Posterior vena cava (tissue), 2 donors: ENCODE results near the gene SPC24. TPM values are rescaled to one million over a fixed set of nuclear protein-coding genes. Genes with fewer than 3 reads are reported as not detected.
"Not testable (repeated sequence)": the region's sequence is repeated elsewhere in the genome, so short reads cannot be mapped to it uniquely, and the experiment has no call there.

Experiments used
- DNase-seq: peaks from one replicate; pipeline ENCODE4 v3.0.0-alpha.2; 2020; ENCODE audit warnings: low spot score
- intact Hi-C, 2 donors: fragments of 100-400 bp; cut with DNase I; formaldehyde crosslinking; loops; one replicate each; pipeline versions ENCODE4 v1.14.1 to v1.14.2; 2022 to 2023
- total RNA-seq, 2 donors: library from RNA; stranded (reverse); fragmentation: NEBNext Ultra II Directional; extraction: Animal tissue kit (Norgen Biotek cat#: 25700); gene quantifications; one replicate each; pipeline ENCODE4 v1.2.1, GENCODE V29; 2021
- donor health status: DM: yes; HTN: yes; CAD: no.
- donor health status: DM: yes; HTN: yes; CAD: no.

Gene SPC24
- total RNA-seq, 2 donors from 2014 or later: 0.81 to 2.2 TPM

DNA sequence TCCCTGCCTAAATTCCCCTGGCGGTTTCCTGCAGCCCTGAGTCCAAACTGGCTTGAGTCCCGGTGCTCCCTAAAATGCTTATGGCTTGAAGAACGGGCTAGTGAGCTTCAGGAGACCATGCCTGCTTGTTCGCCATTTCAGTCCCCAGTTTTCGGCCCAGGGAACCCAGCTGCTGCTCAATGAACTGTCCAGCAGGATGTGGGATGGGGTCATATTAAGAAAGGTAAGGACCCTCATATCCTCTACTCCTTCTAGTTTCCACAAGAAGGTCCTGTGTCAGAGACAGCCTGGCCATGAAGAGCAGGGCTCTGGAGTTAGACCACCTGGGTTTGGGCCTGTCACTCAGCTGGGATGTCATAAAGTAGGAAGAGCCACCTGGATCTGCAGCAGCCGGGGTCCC is 17.0 kb upstream of the SPC24 start:
- intact Hi-C loops: loop anchor here in 1 of 2 donors (5.0 kb wide), 1 partner anchor 1330 kb away; no protein-coding TSS in a partner anchor

GRCh38 chr19:11171144-11171543 is 15.6 kb upstream of the SPC24 start:
- intact Hi-C loops: loop anchor here in 1 of 2 donors (5.0 kb wide), 1 partner anchor 1331 kb away; no protein-coding TSS in a partner anchor
- no peak for DNase-seq

More for the DNA sequence above, 17.0 kb upstream of the SPC24 start:
- no peak for DNase-seq

- intact Hi-C loops: loop anchor here in 1 of 2 donors (5.0 kb wide), 1 partner anchor 1332 kb away; no protein-coding TSS in a partner anchor
- no peak for DNase-seq
Measured at GRCh38 chr19:11169896-11170678, 14.5 kb upstream of the SPC24 start.

GRCh38 chr19:11168568-11168967 is 13.0 kb upstream of the SPC24 start:
- DNase-seq: no peak
- intact Hi-C loops: no loop called here

DNA sequence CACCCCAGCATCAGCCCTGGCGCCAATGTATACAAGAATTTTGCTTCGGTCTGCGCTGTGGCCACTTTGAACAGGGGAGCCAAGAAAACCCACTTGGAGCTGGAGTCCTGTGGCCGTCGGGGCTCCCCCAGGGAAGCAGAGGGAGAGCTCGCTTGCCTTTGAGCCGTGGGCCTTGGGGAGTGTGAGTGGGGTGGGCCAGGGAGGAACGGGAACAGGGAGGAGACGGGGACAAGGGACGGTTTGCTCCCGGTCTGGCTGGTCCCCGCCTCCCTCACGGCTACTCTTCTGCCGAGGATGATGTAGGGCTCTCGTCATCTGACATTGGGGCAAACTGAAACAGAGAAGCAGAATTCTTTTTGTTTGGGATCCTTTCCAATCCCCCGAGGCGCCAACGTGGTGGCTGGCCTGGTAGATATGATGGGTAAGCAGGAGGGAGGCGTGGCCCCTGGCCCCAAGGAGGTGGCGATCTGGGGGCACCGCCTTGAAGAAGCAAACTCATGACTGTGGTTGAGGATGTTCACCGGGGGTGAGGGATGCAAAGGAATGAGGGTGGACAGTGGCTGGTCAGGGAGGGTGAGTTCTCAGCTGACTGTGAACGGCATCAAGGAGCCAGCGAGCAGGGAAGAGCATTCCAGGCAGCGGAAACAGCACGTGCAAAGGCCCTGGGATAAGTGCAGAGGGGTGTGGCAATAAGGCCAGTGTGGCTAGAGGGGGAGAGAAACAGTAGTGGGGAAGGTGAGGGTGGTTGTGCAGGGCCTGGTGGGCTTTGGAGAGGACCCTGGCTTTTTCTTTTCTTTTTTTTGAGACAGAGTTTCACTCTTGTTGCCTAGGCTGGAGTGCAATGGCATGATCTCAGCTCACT is 10.9 kb upstream of the SPC24 start:
- DNase-seq: peak; percentile 88
- intact Hi-C loops: no loop called here

GRCh38 chr19:11165486-11166030 is 10.0 kb upstream of the SPC24 start:
- intact Hi-C loops: no loop called here
- DNase-seq: no peak

DNA sequence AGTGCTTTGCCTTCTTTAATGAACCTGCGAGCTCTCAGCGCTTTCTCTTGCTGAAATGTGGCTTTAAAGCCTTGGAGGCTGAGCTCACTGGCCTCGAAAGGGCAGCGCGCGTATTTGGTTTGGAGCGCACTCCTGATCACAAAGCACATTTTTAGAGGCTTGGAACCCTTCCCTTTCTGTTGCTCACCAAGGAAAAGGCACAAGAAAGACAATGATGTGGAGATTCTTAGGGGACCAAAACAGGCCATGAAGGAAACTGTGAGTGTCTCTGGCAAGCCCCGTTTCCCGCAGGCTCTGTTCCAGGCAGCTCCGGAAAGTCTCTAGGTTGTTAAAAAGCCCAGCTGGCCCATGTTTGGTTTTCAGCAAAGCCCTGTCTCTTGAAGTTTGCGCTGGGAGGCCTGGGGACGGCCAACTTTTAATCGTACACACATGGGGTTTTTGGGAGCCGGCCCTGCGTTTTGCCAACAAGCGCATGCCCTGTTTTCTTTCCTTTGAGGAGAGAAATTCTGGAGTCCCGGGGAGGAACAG is 9.4 kb upstream of the SPC24 start:
- intact Hi-C loops: loop anchor here in 1 of 2 donors (5.0 kb wide), 1 partner anchor 32 kb away; the partner anchor contains the start of gene KANK2
- peak; percentile 96 for DNase-seq

DNA sequence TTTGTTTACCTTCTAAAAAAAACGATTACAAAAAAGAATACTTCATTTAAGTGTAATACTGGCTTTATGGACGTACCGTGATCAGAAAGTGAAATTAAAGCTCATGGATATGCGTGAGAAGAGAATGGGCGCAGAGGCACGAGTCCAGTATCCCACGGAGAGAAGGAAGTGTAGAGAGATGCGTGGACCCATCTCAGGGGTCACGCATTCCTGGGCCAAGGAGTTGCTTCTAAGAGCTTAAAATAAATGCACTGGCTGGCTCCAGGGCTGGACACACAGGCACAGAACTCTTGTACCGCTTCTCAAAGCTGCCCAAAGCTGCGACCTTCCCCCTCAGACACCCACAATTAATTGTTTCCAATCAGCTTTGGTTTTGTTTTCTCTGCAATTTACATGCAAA is 8.7 kb upstream of the SPC24 start:
- intact Hi-C loops: loop anchor here in 1 of 2 donors (5.0 kb wide), 1 partner anchor 33 kb away; the partner anchor contains the start of gene KANK2

DNA sequence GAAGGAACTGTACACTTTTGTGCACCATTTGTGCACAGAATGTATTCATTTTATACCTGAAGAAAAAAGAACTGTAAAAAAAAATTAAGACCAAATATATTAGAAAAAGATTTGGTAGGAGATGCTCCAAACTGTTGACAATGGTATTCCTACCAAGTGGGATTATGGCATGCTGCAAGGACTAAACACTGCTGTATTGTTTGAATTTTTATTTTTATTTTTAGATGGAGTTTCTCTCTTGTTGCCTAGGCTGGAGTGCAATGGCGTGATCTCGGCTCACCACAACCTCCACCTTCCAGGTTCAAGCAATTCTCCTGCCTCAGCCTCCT is 4.8 kb upstream of the SPC24 start:
- intact Hi-C loops: loop anchor here in 1 of 2 donors (5.0 kb wide), 1 partner anchor 37 kb away; the partner anchor contains the start of gene KANK2
- DNase-seq: not testable (repeated sequence)

More for the DNA sequence above, 8.7 kb upstream of the SPC24 start:
- no peak for DNase-seq

DNA sequence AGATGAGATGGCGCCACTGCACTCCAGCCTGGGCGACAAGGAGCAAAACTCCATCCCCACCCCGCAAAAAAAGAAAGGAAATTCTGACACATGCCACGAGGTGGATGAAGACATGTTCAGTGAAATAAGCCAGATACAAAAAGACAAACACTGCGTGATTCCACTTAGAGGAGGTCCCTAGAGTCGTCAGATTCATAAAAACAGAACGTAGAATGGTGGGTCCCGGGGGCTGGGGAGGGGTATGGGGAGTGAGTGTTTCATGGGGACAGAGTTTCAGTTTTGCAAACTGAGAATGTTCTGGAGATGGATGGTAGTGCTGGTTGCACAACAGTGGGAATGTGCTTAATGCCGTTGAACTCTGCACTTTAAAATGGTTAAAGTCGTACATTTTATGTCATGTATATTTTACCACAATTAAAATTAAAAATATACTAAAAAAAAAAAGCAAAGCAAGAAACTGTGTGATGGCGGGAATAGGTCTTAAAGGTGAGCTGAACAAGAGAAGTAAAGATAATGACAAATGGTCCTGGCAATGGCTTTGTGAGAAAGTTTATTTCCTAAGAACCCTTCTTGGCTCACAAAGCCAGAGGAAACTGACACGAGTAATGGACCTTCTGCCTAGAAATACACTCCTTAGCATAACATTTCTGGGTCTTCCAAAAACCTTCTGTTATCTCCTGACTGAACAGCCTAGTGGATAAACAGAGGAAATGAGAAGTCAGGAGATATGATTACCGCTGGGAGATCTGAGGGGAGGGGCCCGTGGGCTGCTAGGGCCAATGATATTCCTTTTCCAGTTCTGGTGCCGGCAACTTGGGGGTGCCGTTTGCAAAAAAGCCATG is 4.2 kb upstream of the SPC24 start:
- no peak for DNase-seq
- intact Hi-C loops: loop anchor here in 1 of 2 donors (5.0 kb wide), 1 partner anchor 37 kb away; the partner anchor contains the start of gene KANK2

- intact Hi-C loops: no loop called here
- no peak for DNase-seq
Measured at GRCh38 chr19:11154683-11155047, 917 bp downstream of the SPC24 start.

GRCh38 chr19:11152318-11153062 is 3.1 kb downstream of the SPC24 start:
- peak; percentile 91 for DNase-seq
- intact Hi-C loops: no loop called here

DNA sequence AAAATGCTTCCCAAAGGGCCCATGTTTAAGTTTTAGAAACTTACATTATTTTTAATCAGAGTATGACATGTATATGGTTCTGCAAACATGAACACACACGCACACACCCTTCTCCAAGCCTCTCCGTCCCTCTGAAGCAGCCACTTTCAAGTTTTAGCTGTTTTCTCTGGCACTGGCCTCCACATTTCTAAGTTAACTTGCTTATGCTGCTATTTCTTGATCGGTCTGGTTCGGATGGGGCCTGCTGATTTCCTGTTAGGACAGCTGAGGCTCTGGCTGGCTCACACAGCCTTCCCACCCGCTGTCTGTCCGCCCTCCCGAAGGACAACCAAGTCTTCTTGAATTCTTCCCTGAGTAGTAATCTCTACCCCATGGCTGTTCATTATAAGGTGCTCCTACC is 4.4 kb downstream of the SPC24 start:
- intact Hi-C loops: no loop called here
- DNase-seq: no peak

- intact Hi-C loops: no loop called here
- no peak for DNase-seq
Measured at GRCh38 chr19:11148001-11148400, 7.6 kb downstream of the SPC24 start.

- no peak for DNase-seq
- intact Hi-C loops: no loop called here
Measured at GRCh38 chr19:11145536-11145924, 10.1 kb downstream of the SPC24 start.

DNA sequence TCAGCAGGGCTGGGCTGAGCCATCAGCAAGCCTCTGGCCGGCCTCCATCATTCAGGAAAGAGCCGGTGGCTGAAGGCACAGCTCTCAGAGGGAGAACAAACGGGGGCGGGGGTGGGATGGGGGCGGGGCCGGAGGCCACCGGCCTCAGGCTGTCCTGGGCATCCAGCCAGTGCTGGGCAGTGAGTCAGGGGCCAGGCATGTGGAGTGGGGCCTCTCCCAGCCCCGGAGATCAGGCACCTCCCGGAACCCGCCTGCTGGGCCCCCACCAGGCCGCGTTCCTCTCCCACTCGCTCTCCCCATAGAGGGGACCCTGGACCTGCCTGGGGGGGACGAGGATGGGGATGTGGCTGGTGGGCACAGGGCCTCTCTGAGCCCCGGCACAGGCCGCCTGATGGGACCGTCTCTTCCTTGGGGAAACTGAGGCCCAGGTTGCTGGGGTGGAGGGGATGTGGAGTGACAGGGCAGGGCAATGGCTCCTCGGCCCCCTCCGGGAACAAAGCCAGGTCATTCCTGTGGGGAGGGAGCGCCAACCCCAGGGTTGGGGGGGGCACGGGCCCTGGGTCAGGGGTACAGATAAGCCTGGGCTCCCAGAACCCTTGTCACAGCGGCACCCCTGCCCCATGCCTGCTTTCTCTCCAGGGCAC is 12.9 kb downstream of the SPC24 start:
- intact Hi-C loops: no loop called here
- DNase-seq: peak; percentile 96

GRCh38 chr19:11141937-11142527 is 13.6 kb downstream of the SPC24 start:
- intact Hi-C loops: no loop called here

More at GRCh38 chr19:11141937-11142527, 13.6 kb downstream of the SPC24 start:
- no peak for DNase-seq
